Mesenchymal stem cell (in vitro differentiated cells and primary cell): ENCODE measurements around the gene MMP21.
A peak's percentile ranks its signal among the peaks of the same experiment; 100 is the strongest.

ENCODE experiments used
- DNase-seq: peaks from one replicate; pipeline ENCODE4 v3.0.0-alpha.2; 2013
- H2AFZ ChIP-seq: one replicate; pipeline ENCODE4 v1.6.1; 2013; ENCODE audit warnings: low read depth, mild to moderate bottlenecking, control low read depth, inconsistent platforms, low read length, moderate library complexity
- H2AK5ac ChIP-seq: 2 replicates; pipeline ENCODE4 v1.6.1; 2013; ENCODE audit warnings: low read length, moderate library complexity, mild to moderate bottlenecking, inconsistent platforms; ENCODE audit not compliant: severe bottlenecking
- H2BK120ac ChIP-seq: one replicate; pipeline ENCODE4 v1.6.1; 2013; ENCODE audit warnings: low read depth, mild to moderate bottlenecking, inconsistent platforms, low read length, moderate library complexity
- H2BK12ac ChIP-seq, 2 experiments: one replicate each; pipeline ENCODE4 v1.6.1; 2013; ENCODE audit warnings: inconsistent platforms in 2 of 2, low read length in 2 of 2, mild to moderate bottlenecking in 2 of 2, moderate library complexity in 2 of 2, control low read depth in 1 of 2
- H2BK15ac ChIP-seq: one replicate; pipeline ENCODE4 v1.6.1; 2013; ENCODE audit warnings: mild to moderate bottlenecking, low read depth, inconsistent platforms; ENCODE audit not compliant: poor library complexity, severe bottlenecking
- H2BK5ac ChIP-seq: 2 replicates; pipeline ENCODE4 v1.6.1; 2013; ENCODE audit warnings: low read depth, mild to moderate bottlenecking, low read length, control low read depth, inconsistent platforms; ENCODE audit not compliant: poor library complexity, severe bottlenecking
- H3K14ac ChIP-seq, 2 experiments: one replicate each; pipeline ENCODE4 v1.6.1; 2013; ENCODE audit warnings: inconsistent platforms in 2 of 2, low read length in 2 of 2, control low read depth in 1 of 2, mild to moderate bottlenecking in 1 of 2, moderate library complexity in 1 of 2
- H3K18ac ChIP-seq, 2 experiments: one replicate each; pipeline ENCODE4 v1.6.1; 2013; ENCODE audit warnings: inconsistent platforms in 2 of 2, low read length in 2 of 2, control low read depth in 1 of 2, low read depth in 1 of 2, mild to moderate bottlenecking in 1 of 2
- H3K23ac ChIP-seq, 2 experiments: one replicate each; pipeline ENCODE4 v1.6.1; 2013; ENCODE audit warnings: inconsistent platforms in 2 of 2, low read length in 2 of 2, mild to moderate bottlenecking in 2 of 2, moderate library complexity in 2 of 2, control low read depth in 1 of 2
- H3K27ac ChIP-seq: 2 replicates; pipeline ENCODE4 v1.5.1; 2013; ENCODE audit warnings: mild to moderate bottlenecking, moderate library complexity, low read length, control low read depth, inconsistent platforms; ENCODE audit not compliant: poor library complexity, severe bottlenecking
- H3K27me3 ChIP-seq, 2 experiments: 2 replicates each; pipeline versions ENCODE4 v1.6.1 to v1.7.0; 2013; ENCODE audit warnings: low read length in 2 of 2, mild to moderate bottlenecking in 2 of 2, moderate library complexity in 2 of 2, control low read depth in 1 of 2, inconsistent platforms in 1 of 2; ENCODE audit not compliant: control insufficient read depth in 1 of 2, insufficient read depth in 1 of 2
- H3K36me3 ChIP-seq, 2 experiments: 2 replicates each; pipeline versions ENCODE4 v1.6.1 to v1.7.0; 2013; ENCODE audit warnings: low read length in 2 of 2, control low read depth in 1 of 2, inconsistent platforms in 1 of 2, low read depth in 1 of 2, mild to moderate bottlenecking in 1 of 2; ENCODE audit not compliant: insufficient read depth in 2 of 2, control insufficient read depth in 1 of 2
- H3K4ac ChIP-seq, 2 experiments: one replicate each; pipeline ENCODE4 v1.6.1; 2013; ENCODE audit warnings: inconsistent platforms in 2 of 2, low read length in 2 of 2, mild to moderate bottlenecking in 2 of 2, moderate library complexity in 2 of 2, control low read depth in 1 of 2, low read depth in 1 of 2
- H3K4me1 ChIP-seq: 2 replicates; pipeline ENCODE4 v1.6.1; 2013; ENCODE audit warnings: low read depth, low read length, control low read depth; ENCODE audit not compliant: control insufficient read depth, insufficient read depth
- H3K4me2 ChIP-seq: 2 replicates; pipeline ENCODE4 v1.6.1; 2013; ENCODE audit warnings: low read length, mild to moderate bottlenecking, inconsistent platforms; ENCODE audit not compliant: poor library complexity, severe bottlenecking
- H3K4me3 ChIP-seq, 2 experiments: 2 replicates each; pipeline versions ENCODE4 v1.5.1 to v1.7.0; 2013; ENCODE audit warnings: low read length in 2 of 2, mild to moderate bottlenecking in 2 of 2, control low read depth in 1 of 2, low read depth in 1 of 2; ENCODE audit not compliant: insufficient read depth in 1 of 2
- H3K79me1 ChIP-seq: replicated peaks from 2 replicates; pipeline ENCODE4 v1.6.1; 2013; ENCODE audit warnings: mild to moderate bottlenecking, control low read depth, low read length, inconsistent platforms; ENCODE audit not compliant: poor library complexity, severe bottlenecking
- H3K9ac ChIP-seq: 2 replicates; pipeline ENCODE4 v1.7.0; 2013; ENCODE audit warnings: mild to moderate bottlenecking, low read length, moderate library complexity
- H3K9me3 ChIP-seq: 2 replicates; pipeline ENCODE4 v1.7.0; 2013; ENCODE audit warnings: mild to moderate bottlenecking, low read length; ENCODE audit not compliant: control insufficient read depth
- H4K8ac ChIP-seq: one replicate; pipeline ENCODE4 v1.6.1; 2013; ENCODE audit warnings: inconsistent platforms, mild to moderate bottlenecking, low read length, moderate library complexity
- H4K91ac ChIP-seq: one replicate; pipeline ENCODE4 v1.6.1; 2013; ENCODE audit warnings: mild to moderate bottlenecking, low read length, inconsistent platforms
- WGBS: methylation state at CpG from one replicate; pipeline ENCODE4 v1.1.7; 2013; ENCODE audit warnings: mixed read lengths; 5-methylcytosine and 5-hydroxymethylcytosine counted together

The MMP21 gene

GRCh38 chr10:125769175-125769574 is 6.4 kb downstream of the MMP21 start:
- Histone ChIP-seq H3K9ac (no peak overlapping the region), H2BK120ac (no peak overlapping the region), H3K27me3 (no peaks in the 10 kb centered on the region), H3K4me1 (peaks cover 3% of the 10 kb centered on the region), H2AK5ac (no peak overlapping the region), H2BK15ac (no peak overlapping the region), H3K36me3 (peaks cover 19 to 35% of the 10 kb centered on the region in 2 experiments), H2BK5ac (no peak overlapping the region), H3K23ac (no peak overlapping the region), H2AFZ (no peak overlapping the region), H3K4me3 (no peak overlapping the region), H4K8ac (no peak overlapping the region), H3K9me3 (no peaks in the 10 kb centered on the region), H3K4me2 (no peak overlapping the region), H3K79me1 (peaks cover 2% of the 10 kb centered on the region), H3K27ac (no peak overlapping the region), H3K14ac (no peak overlapping the region), H2BK12ac (no peak overlapping the region), H4K91ac (no peak overlapping the region), H3K4ac (no peak overlapping the region), H3K18ac (no peak overlapping the region)
- DNase-seq: no peak
- WGBS: 95% methylated on average over 12 of the region's 12 CpGs

- peak; percentile 12 for DNase-seq
- no peak overlapping the region for H3K23ac ChIP-seq
- no peak overlapping the region for H2BK15ac ChIP-seq
- no peak overlapping the region for H2AFZ ChIP-seq
- H3K9ac ChIP-seq: peak overlapping the region; percentile 37
- no peak overlapping the region for H4K8ac ChIP-seq
- no peak overlapping the region for H4K91ac ChIP-seq
- H3K18ac ChIP-seq: no peak overlapping the region
- H2BK5ac ChIP-seq: no peak overlapping the region
- H3K14ac ChIP-seq: no peak overlapping the region
- no peak overlapping the region for H2AK5ac ChIP-seq
- no peak overlapping the region for H3K4ac ChIP-seq
- no peak overlapping the region for H2BK12ac ChIP-seq
- 93% methylated on average over 4 of the region's 4 CpGs for WGBS
- peaks cover 20 to 43% of the 10 kb centered on the region in 2 experiments for H3K36me3 ChIP-seq
- no peaks in the 10 kb centered on the region for H3K4me1 ChIP-seq
- peaks cover 3% of the 10 kb centered on the region for H3K79me1 ChIP-seq
- H3K9me3 ChIP-seq: no peaks in the 10 kb centered on the region
- no peak overlapping the region for H3K4me3 ChIP-seq
- H3K27me3 ChIP-seq: no peaks in the 10 kb centered on the region
- no peak overlapping the region for H2BK120ac ChIP-seq
- no peak overlapping the region for H3K27ac ChIP-seq
- H3K4me2 ChIP-seq: no peak overlapping the region
Measured at GRCh38 chr10:125768219-125768855, 7.3 kb downstream of the MMP21 start.

- Histone ChIP-seq H3K4me1 (no peaks in the 10 kb centered on the region), H3K18ac (no peak overlapping the region), H3K27me3 (no peaks in the 10 kb centered on the region), H3K79me1 (peaks cover 3% of the 10 kb centered on the region), H3K36me3 (peaks cover 24 to 61% of the 10 kb centered on the region in 2 experiments), H2BK5ac (no peak overlapping the region), H3K9ac (no peak overlapping the region), H3K23ac (no peak overlapping the region), H2AFZ (no peak overlapping the region), H4K8ac (no peak overlapping the region), H3K14ac (no peak overlapping the region), H2BK120ac (no peak overlapping the region), H3K4me2 (no peak overlapping the region), H3K9me3 (no peaks in the 10 kb centered on the region), H2AK5ac (no peak overlapping the region), H2BK12ac (no peak overlapping the region), H3K4me3 (no peak overlapping the region), H3K27ac (no peak overlapping the region), H3K4ac (no peak overlapping the region), H2BK15ac (no peak overlapping the region), H4K91ac (no peak overlapping the region)
- DNase-seq: no peak
- WGBS: 96% methylated on average over 4 of the region's 4 CpGs
Measured at GRCh38 chr10:125766511-125766910, 9.1 kb downstream of the MMP21 start.

GRCh38 chr10:125765835-125766234 is 9.8 kb downstream of the MMP21 start:
- Histone ChIP-seq H3K4me3 (no peak overlapping the region), H3K4ac (no peak overlapping the region), H3K4me1 (no peaks in the 10 kb centered on the region), H3K9me3 (no peaks in the 10 kb centered on the region), H3K18ac (no peak overlapping the region), H4K91ac (no peak overlapping the region), H2BK15ac (no peak overlapping the region), H2BK5ac (no peak overlapping the region), H3K27ac (no peak overlapping the region), H2BK120ac (no peak overlapping the region), H2AK5ac (no peak overlapping the region), H4K8ac (no peak overlapping the region), H3K14ac (no peak overlapping the region), H3K27me3 (no peaks in the 10 kb centered on the region), H3K23ac (no peak overlapping the region), H2AFZ (no peak overlapping the region), H3K79me1 (peaks cover 3% of the 10 kb centered on the region), H2BK12ac (no peak overlapping the region), H3K4me2 (no peak overlapping the region), H3K9ac (no peak overlapping the region), H3K36me3 (peaks cover 24 to 68% of the 10 kb centered on the region in 2 experiments)
- 96% methylated on average over 2 of the region's 2 CpGs for WGBS
- no peak for DNase-seq
